Head of caudate nucleus (tissue), 42 donors: ENCODE data around the gene DLX3.
"Not testable (repeated sequence)": the region's sequence is repeated elsewhere in the genome, so short reads cannot be mapped to it uniquely, and the experiment has no call there.

Source experiments
- DNase-seq, 42 donors: peaks; one replicate each; pipeline versions ENCODE4 v3.0.0 to v3.0.0-alpha.2; 2020 to 2021; ENCODE audit warnings: mixed read lengths in 7 of 42
- intact Hi-C: fragments of 100-400 bp; cut with DNase I; formaldehyde crosslinking; loops from one replicate; pipeline ENCODE4 v1.15.0; 2022

DLX3 gene

GRCh38 chr17:49995055-49995738 lies at the start of gene DLX3:
Gene DLX3, minus strand, starts transcription at chr17:49995224. Its CDS starts 226 bp downstream, at chr17:49994998.
- DNase-seq, result peak in 8 of 42 donors; percentile 14 to 54 (median 22)
- intact Hi-C loops, result loop anchor here (5.0 kb wide), 3 partner anchors 43 to 133 kb away; no protein-coding TSS in a partner anchor

- no peak for DNase-seq
- intact Hi-C loops, result no loop called here
Measured at GRCh38 chr17:50044483-50044882, 49.5 kb upstream of the DLX3 start.

DNA sequence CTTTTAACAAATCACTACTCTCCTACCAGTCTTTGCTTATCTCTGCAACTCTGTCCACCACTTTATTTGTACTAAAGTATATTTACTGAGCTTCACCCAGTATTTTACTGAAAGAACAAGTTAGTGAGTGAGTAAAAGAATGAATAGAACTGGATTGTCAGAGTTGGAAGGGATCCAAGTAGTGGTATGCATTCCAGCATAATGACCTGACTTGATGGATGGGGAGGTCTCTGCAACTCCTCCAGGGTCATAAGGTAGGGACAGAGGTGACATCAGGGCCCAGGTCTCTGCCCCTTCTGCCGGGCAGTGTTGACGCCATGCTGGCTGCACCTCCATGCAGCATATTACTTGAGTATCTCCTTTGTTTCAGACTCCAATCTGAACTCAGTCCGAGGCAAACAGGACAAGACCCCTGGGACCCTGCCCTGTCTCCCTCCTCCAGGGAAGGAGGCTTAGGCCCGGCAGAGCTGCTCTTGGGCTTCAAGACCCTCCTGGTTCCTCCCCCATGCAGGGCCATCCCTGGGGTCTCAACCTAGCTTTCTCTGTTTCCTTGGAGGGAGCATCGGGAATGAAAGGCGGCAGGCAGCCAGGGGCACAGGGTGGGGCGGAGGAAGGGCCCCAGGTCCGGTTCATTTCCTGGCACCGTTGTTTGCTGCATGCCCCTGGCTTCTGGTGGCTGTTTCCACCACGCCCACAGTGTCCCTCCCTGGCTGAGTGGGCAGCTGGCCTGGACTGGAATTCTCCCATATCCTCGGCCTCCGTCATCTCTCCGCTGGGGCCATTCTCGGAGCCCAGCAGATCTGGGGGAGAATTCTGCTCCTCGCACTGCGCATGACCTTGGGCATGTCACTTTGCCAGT lies 48.5 kb upstream of the DLX3 start:
- no peak for DNase-seq
- intact Hi-C loops, result no loop called here

DNA sequence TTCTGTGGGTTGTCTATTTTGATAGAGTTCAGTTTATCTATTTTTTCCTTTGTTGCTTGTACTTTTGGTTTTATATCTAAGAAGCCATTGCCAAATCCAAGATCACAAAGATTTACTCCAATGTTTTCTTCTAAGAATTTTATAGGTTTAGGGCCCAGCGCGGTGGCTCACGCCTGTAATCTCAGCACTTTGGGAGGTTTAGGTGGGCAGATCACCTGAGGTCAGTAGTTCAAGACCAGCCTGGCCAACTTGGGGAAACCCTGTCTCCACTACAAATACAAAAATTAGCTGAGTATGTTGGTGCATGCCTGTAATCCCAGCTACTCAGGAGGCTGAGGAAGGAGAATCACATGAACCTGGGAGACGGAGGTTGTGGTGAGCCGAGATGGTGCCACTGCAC lies 47.2 kb upstream of the DLX3 start:
- DNase-seq, result no peak
- intact Hi-C loops, result no loop called here

DNA sequence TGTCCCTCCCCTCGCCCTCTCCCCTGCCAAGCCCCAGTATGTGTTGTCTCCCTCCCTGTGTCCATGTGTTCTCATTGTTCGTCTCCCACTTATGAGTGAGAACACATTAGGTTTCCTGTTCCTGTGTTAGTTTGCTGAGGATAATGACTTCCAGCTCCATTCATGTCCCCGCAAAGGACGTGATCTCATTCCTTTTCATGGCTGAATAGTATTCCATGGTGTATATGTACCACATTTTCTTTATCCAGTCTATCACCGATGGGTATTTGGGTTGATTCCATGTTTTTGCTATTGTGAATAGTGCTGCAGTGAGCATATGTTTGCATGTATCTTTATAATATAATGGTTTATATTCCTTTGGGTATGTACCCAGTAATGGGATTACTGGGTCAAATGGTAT lies 45.5 kb upstream of the DLX3 start:
- intact Hi-C loops, DNase-seq: not testable (repeated sequence)

GRCh38 chr17:50039058-50039457 lies 44.0 kb upstream of the DLX3 start:
- peak in 1 of 42 donors; percentile 2 for DNase-seq
- intact Hi-C loops, result no loop called here

- intact Hi-C loops, result no loop called here
- peak in 1 of 42 donors; percentile 3 for DNase-seq
Measured at GRCh38 chr17:50037321-50038107, 42.5 kb upstream of the DLX3 start.

- DNase-seq, result peak in 1 of 42 donors; percentile 23
- intact Hi-C loops, result no loop called here
Measured at GRCh38 chr17:50036455-50037261, 41.6 kb upstream of the DLX3 start.

- DNase-seq, result peak in 1 of 42 donors; percentile 8
- intact Hi-C loops, result no loop called here
Measured at GRCh38 chr17:50035945-50036344, 40.9 kb upstream of the DLX3 start.

DNA sequence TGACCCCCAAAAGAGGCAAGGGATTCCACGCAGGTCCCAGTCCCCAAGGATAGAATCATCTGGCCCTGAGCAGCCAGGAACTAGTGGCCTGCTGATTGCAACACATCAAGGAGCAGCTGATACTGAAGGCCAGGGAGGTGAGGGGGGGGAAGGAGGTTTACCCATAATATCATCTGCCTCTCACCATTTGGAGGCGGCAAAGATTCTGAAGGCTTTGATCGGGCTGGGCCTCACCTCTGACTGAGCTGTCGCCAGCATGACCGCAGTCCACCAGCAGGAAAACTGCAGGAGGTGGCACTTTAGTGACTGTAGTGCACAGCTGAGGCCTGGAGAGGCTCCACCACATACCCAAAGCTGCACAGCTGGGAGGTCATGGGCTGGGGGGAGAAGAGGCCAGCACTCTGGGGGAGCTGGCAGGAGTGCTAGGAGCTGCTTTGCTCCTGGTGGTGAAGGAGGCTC lies 40.4 kb upstream of the DLX3 start:
- intact Hi-C loops, result no loop called here
- peak in 1 of 42 donors; percentile 8 for DNase-seq

DNA sequence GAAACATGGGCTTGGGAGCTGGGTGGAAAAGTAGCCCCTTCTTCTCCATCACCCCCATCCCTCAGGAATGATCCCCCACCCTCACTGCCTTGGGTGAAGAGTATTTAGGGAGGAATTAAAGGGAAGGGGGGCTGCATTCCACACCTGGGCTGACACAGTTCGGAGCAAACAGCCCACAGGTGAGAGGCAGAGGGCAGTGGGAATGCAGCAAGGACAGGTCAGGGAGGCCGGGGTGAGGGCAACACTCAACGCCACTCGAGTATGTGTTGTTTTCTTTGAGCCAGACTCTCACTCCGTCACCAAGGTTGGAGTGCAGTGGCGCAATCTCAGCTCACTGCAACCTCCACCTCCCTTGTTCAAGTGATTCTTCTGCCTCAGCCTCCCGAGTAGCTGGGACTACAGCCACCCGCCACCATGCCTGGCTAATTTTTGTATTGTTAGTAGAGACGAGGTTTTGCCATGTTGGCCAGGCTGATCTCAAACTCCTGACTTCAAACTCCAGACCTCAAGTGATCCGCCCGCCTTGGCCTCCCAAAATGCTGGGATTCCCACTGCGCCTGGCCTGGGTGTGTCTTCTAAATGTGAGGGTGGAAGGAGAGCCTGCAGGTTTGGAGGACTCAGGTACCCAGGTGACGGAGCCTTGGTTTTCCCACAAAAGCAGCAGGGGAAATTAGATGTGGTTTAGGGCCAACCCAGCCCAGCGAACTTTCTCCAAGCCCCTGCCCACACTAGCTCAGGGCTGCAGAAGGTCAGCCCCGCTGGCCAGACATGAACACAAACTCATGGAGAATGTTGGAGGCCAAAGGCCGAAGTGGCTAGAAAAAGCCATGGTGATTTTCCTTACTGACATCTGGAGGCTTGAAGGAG lies 39.7 kb upstream of the DLX3 start:
- intact Hi-C loops, result no loop called here
- peak in 2 of 42 donors; percentile 27 to 28 for DNase-seq

DNA sequence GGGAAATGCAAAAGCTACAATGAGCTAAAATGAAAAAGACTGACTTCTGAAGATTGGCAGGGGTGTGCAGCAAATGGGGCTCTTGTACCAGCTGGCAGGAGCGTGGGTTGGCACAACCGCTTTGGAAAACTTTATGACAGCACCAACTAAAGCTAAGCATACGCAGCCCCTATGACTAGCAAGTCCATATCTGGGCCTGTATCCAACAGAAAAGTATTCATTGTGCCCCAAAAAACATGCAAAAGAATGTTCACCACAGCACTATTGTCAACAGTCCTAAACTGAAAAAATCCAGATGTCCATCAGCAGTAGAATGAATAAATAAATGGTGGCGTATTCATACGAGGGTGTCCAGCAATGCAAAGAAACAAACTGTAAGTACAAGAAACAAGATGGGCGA lies 38.3 kb upstream of the DLX3 start:
- intact Hi-C loops, result no loop called here
- peak in 1 of 42 donors; percentile 7 for DNase-seq

GRCh38 chr17:50029185-50029584 lies 34.2 kb upstream of the DLX3 start:
- intact Hi-C loops, result loop anchor here (5.0 kb wide), 1 partner anchor 58 kb away; no protein-coding TSS in a partner anchor
- peak in 2 of 42 donors; percentile 9 to 25 for DNase-seq

DNA sequence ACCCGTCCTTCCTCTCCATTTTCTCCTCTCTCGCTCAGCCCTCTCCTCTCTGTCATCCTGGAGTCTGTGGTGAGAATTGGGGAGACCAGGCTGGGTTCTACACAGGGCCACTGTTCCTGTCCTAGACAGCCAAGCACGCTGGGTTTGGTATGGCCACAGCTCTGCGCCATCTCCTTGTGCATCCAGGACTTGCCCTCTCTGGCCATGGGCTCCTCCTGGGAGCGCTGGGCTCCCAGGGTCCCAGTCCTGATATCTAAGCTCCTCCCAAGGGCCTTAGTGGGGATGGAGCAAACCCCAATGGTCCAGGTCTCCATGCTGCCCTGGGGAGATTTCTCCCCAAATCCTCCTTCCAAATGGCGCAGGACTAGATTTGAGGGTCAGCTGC lies 33.7 kb upstream of the DLX3 start:
- intact Hi-C loops, result loop anchor here (5.0 kb wide), 1 partner anchor 59 kb away; no protein-coding TSS in a partner anchor
- no peak for DNase-seq

DNA sequence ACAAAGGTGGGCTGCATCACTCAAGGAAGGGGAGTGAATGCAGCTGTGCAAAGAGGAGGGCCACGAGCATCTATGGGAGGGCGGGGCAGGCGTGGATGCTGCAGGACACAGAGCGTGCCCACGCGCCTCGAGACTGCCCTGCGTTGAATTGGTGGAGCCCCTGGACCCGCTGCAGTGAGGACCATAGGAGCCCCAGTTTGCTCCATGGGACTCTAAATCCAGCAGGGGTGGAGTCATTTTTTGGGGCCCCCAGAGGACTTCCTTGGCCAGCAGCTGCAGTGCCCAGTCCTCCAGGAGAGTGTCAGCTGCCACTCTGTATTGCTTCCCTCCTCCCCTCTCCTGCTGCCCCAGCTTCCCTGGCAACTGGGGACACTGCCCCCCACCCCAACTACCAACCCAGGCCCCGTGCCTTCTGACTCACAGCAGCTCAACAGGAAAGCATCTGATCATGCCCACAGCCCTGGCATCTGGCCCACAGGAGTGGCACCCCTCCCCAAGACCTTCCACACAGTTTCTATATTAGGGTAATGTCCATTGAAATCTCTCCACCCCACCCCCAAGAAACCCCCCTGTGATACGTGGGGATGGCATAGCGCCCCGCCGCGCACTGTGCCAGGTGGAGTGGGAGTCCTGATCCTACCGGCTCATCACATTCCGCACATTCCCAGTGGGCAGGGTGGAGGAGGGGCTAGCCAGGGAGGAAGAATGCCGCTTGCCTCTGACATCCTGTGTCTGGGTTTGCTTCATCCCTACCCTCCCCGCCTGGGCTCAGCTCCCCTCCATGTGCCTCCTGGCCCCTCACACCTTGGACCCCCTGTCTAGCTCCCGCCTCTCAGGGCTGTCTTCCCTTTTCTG lies 33.1 kb upstream of the DLX3 start:
- DNase-seq, result peak in 2 of 42 donors; percentile 31

DNA sequence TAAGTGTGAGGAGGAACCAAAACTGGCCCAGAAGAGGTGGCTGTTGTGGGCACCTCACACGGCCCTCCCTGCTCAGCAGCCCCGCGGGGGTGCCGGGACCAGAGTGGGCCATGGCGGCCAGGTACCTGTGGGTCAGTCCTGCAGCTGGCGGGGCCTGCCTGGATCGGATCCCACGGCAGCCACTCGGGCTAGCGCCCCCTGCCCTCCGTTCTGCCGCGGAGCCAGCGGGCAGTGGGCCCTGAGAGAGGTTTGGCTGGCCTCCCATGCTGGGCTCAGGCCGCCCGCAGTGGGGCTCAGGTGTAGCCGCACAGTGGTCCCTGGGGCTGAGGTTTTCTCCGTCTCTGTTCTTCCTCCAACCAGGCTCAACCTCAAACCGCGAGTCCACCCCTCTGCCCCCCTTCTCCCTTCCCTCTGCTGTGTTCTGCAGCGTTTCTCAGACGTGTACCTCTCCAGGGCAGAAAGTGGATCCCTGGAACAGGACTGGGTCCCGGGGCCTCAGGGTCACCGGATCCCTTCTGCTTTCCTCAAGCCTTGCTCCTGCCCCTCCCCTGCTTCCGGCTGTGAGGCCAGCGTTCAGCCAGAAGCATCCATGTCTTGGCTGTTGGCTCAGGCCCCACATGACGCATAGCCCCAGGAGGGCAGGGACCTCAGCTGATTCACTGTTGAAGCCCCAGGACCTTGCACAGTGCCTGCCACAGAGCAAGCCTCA lies 32.3 kb upstream of the DLX3 start:
- intact Hi-C loops, result loop anchor here (5.0 kb wide), 1 partner anchor 60 kb away; no protein-coding TSS in a partner anchor

More for the DNA sequence above, 33.1 kb upstream of the DLX3 start:
- intact Hi-C loops, result loop anchor here (5.0 kb wide), 1 partner anchor 59 kb away; no protein-coding TSS in a partner anchor

More for the DNA sequence above, 32.3 kb upstream of the DLX3 start:
- peak in 4 of 42 donors; percentile 8 to 45 (median 30) for DNase-seq
